NT2/D1 (cell line): ENCODE data around the gene HSF2BP.

Experiments used
- SUZ12 ChIP-seq: IDR thresholded peaks from 2 replicates; pipeline ENCODE4 v1.6.1; 2011; ENCODE audit not compliant: insufficient read length, insufficient read depth; ENCODE audit errors: extremely low read depth
- ZNF274 ChIP-seq: IDR thresholded peaks from 2 replicates; pipeline ENCODE4 v1.6.1; 2011; ENCODE audit warnings: mild to moderate bottlenecking, low read depth, low read length

DNA sequence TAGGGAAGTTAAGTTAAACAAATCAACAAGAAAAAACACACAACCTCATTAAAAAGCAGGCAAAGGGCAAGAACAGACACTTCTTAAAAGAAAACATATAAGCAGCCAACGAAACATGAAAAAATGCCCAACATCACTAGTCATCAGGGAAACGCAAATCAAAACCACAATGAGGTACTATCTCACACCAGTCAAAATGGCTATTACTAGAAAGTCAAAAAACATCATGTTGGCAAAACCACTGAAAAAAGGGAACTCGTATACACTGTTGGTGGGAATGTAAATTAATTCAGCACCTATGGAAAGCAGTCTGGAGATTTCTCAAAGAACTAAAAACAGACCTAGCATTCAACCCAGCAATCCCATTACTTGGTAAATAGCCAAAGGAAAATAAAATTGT, 51.1 kb downstream of the HSF2BP start:
- TF ChIP-seq ZNF274, result no peak
- no peak for TF ChIP-seq SUZ12
